Fibroblast of mammary gland (primary cell): ENCODE measurements around the gene MAP2.

Experiments
- DNase-seq: peaks from one replicate; pipeline ENCODE4 v3.0.0-alpha.2; 2010; ENCODE audit warnings: low read depth
- H3K4me3 ChIP-seq: 2 replicates; pipeline ENCODE4 v1.5.1; 2011; ENCODE audit warnings: low read depth, mild to moderate bottlenecking, low read length, moderate library complexity; ENCODE audit not compliant: control insufficient read depth
- CTCF ChIP-seq: conservative IDR thresholded peaks from 2 replicates; pipeline ENCODE4 v1.5.1; 2011; ENCODE audit warnings: low read depth, low read length, inconsistent platforms; ENCODE audit not compliant: control insufficient read depth, insufficient read depth

The MAP2 gene

GRCh38 chr2:209523867-209524266, 100.0 kb downstream of the MAP2 start:
- H3K4me3 ChIP-seq = no peak overlapping the region
- no peak for DNase-seq
- no peak for TF ChIP-seq CTCF

GRCh38 chr2:209525331-209525730, 101.5 kb downstream of the MAP2 start:
- no peak for TF ChIP-seq CTCF
- no peak overlapping the region for H3K4me3 ChIP-seq
- no peak for DNase-seq

DNA sequence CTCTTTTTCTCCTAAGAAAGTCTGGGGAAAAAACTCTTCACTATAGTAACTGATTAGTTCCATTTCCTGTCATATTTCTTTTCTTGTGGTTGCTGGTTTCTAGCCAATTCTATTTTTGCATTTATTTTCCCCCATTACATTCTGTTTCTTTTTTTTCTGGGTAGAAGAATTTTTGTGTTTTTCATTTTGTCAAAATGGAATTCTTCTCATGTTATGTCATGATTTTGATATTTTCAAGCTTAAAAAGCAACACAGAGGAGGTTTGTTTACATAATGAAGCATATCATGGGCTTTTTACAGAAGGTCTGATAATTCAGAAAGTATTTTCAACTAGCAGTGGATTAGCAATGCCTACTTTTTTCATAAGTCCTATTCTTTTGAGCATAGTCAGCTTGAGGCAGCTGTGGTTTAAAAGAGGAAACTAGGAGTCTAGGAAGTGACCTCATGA, 102.0 kb downstream of the MAP2 start:
- peak; percentile 83 for DNase-seq
- H3K4me3 ChIP-seq = no peak overlapping the region
- TF ChIP-seq CTCF = no peak

DNA sequence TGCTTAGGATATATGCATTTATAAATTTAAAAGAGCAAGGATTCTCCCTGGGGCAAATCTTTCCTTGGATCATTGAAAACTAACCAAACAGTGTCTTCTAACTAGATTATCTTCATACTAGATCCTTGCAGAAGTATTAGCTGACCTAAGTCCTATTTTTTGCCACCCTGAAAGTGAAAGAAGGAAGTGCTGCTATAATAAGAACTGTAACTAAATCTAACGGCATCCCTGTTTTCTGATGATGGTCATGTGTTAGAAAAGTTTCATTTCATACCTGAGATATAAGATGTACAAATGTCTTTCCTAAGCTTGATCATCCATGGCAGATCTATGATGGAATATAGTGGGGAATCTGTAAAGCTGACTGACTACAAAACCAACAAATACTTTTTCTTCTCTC, 102.7 kb downstream of the MAP2 start:
- no peak overlapping the region for H3K4me3 ChIP-seq
- no peak for TF ChIP-seq CTCF
- peak; percentile 11 for DNase-seq

GRCh38 chr2:209529579-209529978, 105.7 kb downstream of the MAP2 start:
- TF ChIP-seq CTCF = no peak
- DNase-seq = no peak
- no peak overlapping the region for H3K4me3 ChIP-seq

DNA sequence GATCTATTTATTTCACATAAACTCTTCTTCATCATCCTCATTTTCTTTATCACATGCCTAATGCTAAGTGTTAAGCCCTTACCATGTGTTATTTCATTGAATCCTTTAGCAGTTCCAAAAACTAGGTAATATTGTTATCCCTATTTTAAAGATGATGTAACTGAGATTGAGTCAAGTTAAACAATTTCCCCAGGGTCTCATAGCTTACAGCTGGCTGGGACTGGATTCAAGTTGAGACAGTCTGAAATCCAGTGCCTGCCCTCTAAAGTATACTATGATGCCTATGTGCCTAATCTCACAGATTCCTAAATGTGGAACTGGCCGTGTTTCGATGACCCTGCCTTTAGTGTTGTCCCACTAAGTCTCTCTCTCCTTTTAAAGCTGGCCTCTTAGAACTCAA, 108.5 kb downstream of the MAP2 start:
- peak; percentile 37 for DNase-seq
- no peak overlapping the region for H3K4me3 ChIP-seq
- no peak for TF ChIP-seq CTCF

GRCh38 chr2:209533391-209533790, 109.5 kb downstream of the MAP2 start:
- no peak for TF ChIP-seq CTCF
- DNase-seq = no peak
- no peak overlapping the region for H3K4me3 ChIP-seq
